Brain microvascular endothelial cell (primary cell): ENCODE data around the gene MMD2.
"Not testable (repeated sequence)": the region's sequence is repeated elsewhere in the genome, so short reads cannot be mapped to it uniquely, and the experiment has no call there.

Experiments used
- DNase-seq: peaks from one replicate; pipeline ENCODE4 v3.0.0-alpha.2; 2020
- H3K27ac ChIP-seq: fragments of 250-450 bp; sonication (Bioruptor Pico); 2 replicates; pipeline ENCODE4 v1.5.1; 2020; ENCODE audit warnings: mild to moderate bottlenecking, moderate library complexity
- H3K27me3 ChIP-seq: fragments of 250-450 bp; sonication (Bioruptor Pico); replicated peaks from 2 replicates; pipeline ENCODE4 v1.5.1; 2020; ENCODE audit warnings: mild to moderate bottlenecking
- H3K36me3 ChIP-seq: fragments of 250-450 bp; sonication (Bioruptor Pico); replicated peaks from 2 replicates; pipeline ENCODE4 v1.5.1; 2020; ENCODE audit warnings: mild to moderate bottlenecking
- H3K4me3 ChIP-seq: 2 replicates; pipeline ENCODE4 v1.5.1; 2011; ENCODE audit warnings: low read depth, mild to moderate bottlenecking, control low read depth, low read length, moderate library complexity
- in situ Hi-C: cut with HindIII; loops from 2 replicates; pipeline ENCODE4 v1.10.0; 2017; ENCODE audit warnings: low sequenced_read_pairs, low pct_ligation_motif_present
- TF ChIP-seq, protein P1 (sequence below): IDR thresholded peaks from 2 replicates; pipeline ENCODE4 v1.5.1; 2011; ENCODE audit warnings: low read depth, mild to moderate bottlenecking, moderate library complexity, low read length, control low read depth, inconsistent platforms; ENCODE audit errors: missing control alignments

MMD2 gene

GRCh38 chr7:4894482-4894881 lies 64.5 kb downstream of the MMD2 start:
- Histone ChIP-seq H3K27me3 (no peaks in the 10 kb centered on the region), H3K27ac (no peak overlapping the region), H3K36me3 (no peaks in the 10 kb centered on the region), H3K4me3 (no peak overlapping the region)
- TF ChIP-seq, protein P1, sequence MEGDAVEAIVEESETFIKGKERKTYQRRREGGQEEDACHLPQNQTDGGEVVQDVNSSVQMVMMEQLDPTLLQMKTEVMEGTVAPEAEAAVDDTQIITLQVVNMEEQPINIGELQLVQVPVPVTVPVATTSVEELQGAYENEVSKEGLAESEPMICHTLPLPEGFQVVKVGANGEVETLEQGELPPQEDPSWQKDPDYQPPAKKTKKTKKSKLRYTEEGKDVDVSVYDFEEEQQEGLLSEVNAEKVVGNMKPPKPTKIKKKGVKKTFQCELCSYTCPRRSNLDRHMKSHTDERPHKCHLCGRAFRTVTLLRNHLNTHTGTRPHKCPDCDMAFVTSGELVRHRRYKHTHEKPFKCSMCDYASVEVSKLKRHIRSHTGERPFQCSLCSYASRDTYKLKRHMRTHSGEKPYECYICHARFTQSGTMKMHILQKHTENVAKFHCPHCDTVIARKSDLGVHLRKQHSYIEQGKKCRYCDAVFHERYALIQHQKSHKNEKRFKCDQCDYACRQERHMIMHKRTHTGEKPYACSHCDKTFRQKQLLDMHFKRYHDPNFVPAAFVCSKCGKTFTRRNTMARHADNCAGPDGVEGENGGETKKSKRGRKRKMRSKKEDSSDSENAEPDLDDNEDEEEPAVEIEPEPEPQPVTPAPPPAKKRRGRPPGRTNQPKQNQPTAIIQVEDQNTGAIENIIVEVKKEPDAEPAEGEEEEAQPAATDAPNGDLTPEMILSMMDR: no peak
- in situ Hi-C loops: no loop called here
- no peak for DNase-seq

DNA sequence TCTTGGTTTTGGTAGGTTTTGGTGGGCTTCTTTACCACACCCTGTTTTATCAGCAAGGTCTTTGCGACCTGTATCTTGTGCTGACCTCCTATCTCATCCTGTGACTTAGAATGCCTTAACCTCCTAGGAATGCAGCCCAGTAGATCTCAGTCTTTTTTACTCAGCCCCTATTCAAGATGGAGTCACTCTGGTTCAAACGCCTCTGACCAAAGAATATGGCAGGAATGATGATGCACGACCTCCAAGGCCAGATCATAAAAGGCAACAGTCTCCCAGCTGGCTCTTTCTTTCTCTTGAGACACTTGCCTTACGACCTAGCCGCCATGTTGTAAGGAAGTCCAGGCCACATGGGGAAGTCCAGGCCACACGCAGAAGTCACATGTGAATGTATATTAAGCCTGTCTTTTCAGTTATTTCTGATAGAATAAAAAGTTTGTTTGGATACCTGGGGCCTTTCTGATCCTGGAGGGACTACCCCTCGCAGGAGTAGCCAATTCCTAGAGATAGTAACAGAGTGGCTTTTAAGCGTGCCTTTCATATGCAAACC lies 65.0 kb downstream of the MMD2 start:
- no peak for DNase-seq
- no peaks in the 10 kb centered on the region for H3K27me3 ChIP-seq
- H3K27ac ChIP-seq: no peak overlapping the region
- TF ChIP-seq, protein P1: no peak
- in situ Hi-C loops: no loop called here
- H3K36me3 ChIP-seq: no peaks in the 10 kb centered on the region
- H3K4me3 ChIP-seq: no peak overlapping the region

DNA sequence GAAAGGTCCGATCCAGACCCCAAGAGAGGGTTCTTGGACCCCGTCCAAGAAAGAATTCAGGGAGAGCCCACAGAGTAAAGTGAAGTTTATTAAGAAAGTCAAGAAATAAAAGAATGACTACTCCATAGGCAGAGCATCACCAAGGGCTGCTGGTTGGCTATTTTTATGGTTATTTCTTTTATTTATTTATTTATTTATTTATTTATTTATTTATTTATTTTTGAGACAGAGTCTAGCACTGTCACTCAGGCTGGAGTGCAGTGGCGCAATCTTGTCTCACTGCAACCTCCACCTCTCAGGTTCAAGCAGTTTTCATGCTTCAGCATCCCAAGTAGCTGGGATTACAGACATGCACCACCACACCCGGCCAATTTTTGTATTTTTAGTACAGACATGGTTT lies 65.8 kb downstream of the MMD2 start:
- H3K4me3 ChIP-seq, DNase-seq, H3K27me3 ChIP-seq, in situ Hi-C loops, H3K36me3 ChIP-seq, H3K27ac ChIP-seq: not testable (repeated sequence)

- H3K27ac ChIP-seq, in situ Hi-C loops, H3K27me3 ChIP-seq, H3K36me3 ChIP-seq, H3K4me3 ChIP-seq, DNase-seq: not testable (repeated sequence)
These were observed 67.5 kb downstream of the MMD2 start for GRCh38 chr7:4891522-4891921.

GRCh38 chr7:4889682-4890081 lies 69.3 kb downstream of the MMD2 start:
- in situ Hi-C loops: no loop called here
- Histone ChIP-seq H3K36me3 (no peaks in the 10 kb centered on the region), H3K27me3 (no peaks in the 10 kb centered on the region), H3K27ac (no peak overlapping the region), H3K4me3 (no peak overlapping the region)
- DNase-seq: no peak
- TF ChIP-seq, protein P1: no peak

DNA sequence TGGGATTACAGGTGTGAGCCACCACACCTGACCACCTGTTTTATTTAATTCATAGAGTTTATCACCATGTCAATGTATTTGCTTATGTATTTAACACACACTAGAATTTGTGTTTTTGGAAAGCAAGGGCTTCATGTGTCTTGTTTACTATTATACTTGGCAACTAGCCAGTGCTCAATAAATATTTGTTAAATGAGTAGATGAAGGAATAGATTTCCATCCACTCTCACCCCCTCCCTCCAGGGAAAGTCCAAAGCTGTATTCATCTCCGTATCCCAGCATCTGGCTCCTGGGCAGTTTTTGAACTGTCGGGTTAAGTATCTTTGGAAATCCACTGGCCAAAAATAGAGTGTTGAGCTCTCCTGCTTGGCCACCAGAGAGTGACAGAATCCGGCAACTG lies 70.8 kb downstream of the MMD2 start:
- H3K27ac ChIP-seq: no peak overlapping the region

GRCh38 chr7:4886671-4887070 lies 72.3 kb downstream of the MMD2 start:
- Histone ChIP-seq H3K4me3 (no peak overlapping the region), H3K36me3 (no peaks in the 10 kb centered on the region), H3K27ac (no peak overlapping the region), H3K27me3 (no peaks in the 10 kb centered on the region)
- no peak for DNase-seq
- TF ChIP-seq, protein P1: no peak
- in situ Hi-C loops: no loop called here

More for the DNA sequence above, 70.8 kb downstream of the MMD2 start:
- no peak for DNase-seq
- Histone ChIP-seq H3K4me3 (no peak overlapping the region), H3K27me3 (no peaks in the 10 kb centered on the region), H3K36me3 (no peaks in the 10 kb centered on the region)
- in situ Hi-C loops: no loop called here
- TF ChIP-seq, protein P1: no peak
